Pancreas (tissue), 10 donors: ENCODE data around the gene PPARD. TPM values are rescaled to one million over a fixed set of nuclear protein-coding genes. Genes with fewer than 3 reads are reported as not detected.
A peak's percentile ranks its signal among the peaks of the same experiment; 100 is the strongest.

Experiments
- ATAC-seq, 4 donors: fragments of 200-7000 bp; cut with Tn5 transposase; one replicate each; pipeline versions ENCODE4 v1.8.0 to v1.9.1; 2020; ENCODE audit warnings: mild to moderate bottlenecking in 4 of 4, moderate library complexity in 4 of 4
- DNase-seq, 6 donors: peaks; one replicate each; pipeline ENCODE4 v3.0.0-alpha.2; 2020
- FAIRE-seq: peaks from 2 replicates; lab custom pipeline; 2012; peaks lifted over from hg19 to GRCh38; lab: Jason Lieb, UNC
- H3K27ac ChIP-seq, 4 donors: fragments of 200-600 bp; sonication (generic); 1 replicate in 3 of 4; 2 replicates in 1 of 4; pipeline versions ENCODE4 v1.5.0 to v1.8.0; 2020
- H3K27me3 ChIP-seq, 4 donors: fragments of 200-600 bp; one replicate each; pipeline ENCODE4 v1.8.0; 2021
- H3K36me3 ChIP-seq, 3 donors: fragments of 200-600 bp; sonication (generic) in 1 of 3; one replicate each; pipeline versions ENCODE4 v1.5.0 to v1.8.0; 2020 to 2021
- H3K4me1 ChIP-seq, 3 donors: fragments of 200-600 bp; one replicate each; pipeline ENCODE4 v1.8.0; 2021
- H3K4me3 ChIP-seq, 4 donors: fragments of 200-600 bp; sonication (generic) in 2 of 4; one replicate each; pipeline versions ENCODE4 v1.5.0 to v1.8.0; 2020 to 2021
- H3K9me3 ChIP-seq, 4 donors: fragments of 200-600 bp; one replicate each; pipeline ENCODE4 v1.8.0; 2021
- WGBS, 2 donors: extraction: QIAGEN DNeasy Blood & Tissue Kit; methylation state at CpG; one replicate each; pipeline ENCODE4 v1.1.7; 2013; 5-methylcytosine and 5-hydroxymethylcytosine counted together
- intact Hi-C, 3 donors: fragments of 100-400 bp; cut with DNase I; formaldehyde crosslinking; loops; one replicate each; pipeline versions ENCODE4 v1.11.1 to v1.14.2; 2022
- polyA plus RNA-seq, 2 donors: library from polyadenylated mRNA; stranded (reverse); fragments of 200-250 nt; gene quantifications; one replicate each; pipeline ENCODE4 v1.2.3, GENCODE V29; 2013
- total RNA-seq, 6 donors: library from RNA; stranded (reverse); fragmentation: NEBNext Ultra II Directional in 4 of 6; extraction: Animal tissue kit (Norgen Biotek cat#: 25700) in 4 of 6; gene quantifications; one replicate each; pipeline versions ENCODE4 v1.2.1 to v1.2.4, GENCODE V29; 2021 to 2023
- TF ChIP-seq, protein P1 (sequence below), 4 donors: fragments of 200-600 bp; sonication (generic) in 3 of 4; IDR thresholded peaks; one replicate each; pipeline versions ENCODE4 v1.5.0 to v1.8.0; 2021; ENCODE audit warnings: antibody characterized with exemption in 4 of 4
- donor health status: healthy with polysubstance abuse.
- donor health status: DM: no; HTN: no; CAD: no; lungs with moderate emphysema.
- donor health status: DM: no; HTN: no; CAD: no.
- donor health status: control.
- donor health status: control.
- donor health status: Bipolar disorder and iron deficiency.
- donor health status: DM: yes; HTN: yes; CAD: no.
- donor health status: DM: no; HTN: no; CAD: no.
- donor health status: DM: no; HTN: no; CAD: no.
- donor health status: DM: yes; HTN: yes; CAD: no.

Gene PPARD
- total and polyA plus RNA-seq, 8 donors: 4.4 to 14.1 (median 8.2) TPM

GRCh38 chr6:35356391-35356790, 14.0 kb downstream of the PPARD start:
- no peaks in the 10 kb centered on the region for H3K9me3 ChIP-seq
- no peaks in the 10 kb centered on the region for H3K36me3 ChIP-seq
- FAIRE-seq (no peak), DNase-seq (no peak), ATAC-seq (no peak)
- H3K27me3 ChIP-seq: no peaks in the 10 kb centered on the region
- intact Hi-C loops: no loop called here
- no peak overlapping the region for H3K4me3 ChIP-seq
- H3K4me1 ChIP-seq: peaks cover 0 to 14% (median 9%) of the 10 kb centered on the region in 3 donors
- TF ChIP-seq, protein P1, sequence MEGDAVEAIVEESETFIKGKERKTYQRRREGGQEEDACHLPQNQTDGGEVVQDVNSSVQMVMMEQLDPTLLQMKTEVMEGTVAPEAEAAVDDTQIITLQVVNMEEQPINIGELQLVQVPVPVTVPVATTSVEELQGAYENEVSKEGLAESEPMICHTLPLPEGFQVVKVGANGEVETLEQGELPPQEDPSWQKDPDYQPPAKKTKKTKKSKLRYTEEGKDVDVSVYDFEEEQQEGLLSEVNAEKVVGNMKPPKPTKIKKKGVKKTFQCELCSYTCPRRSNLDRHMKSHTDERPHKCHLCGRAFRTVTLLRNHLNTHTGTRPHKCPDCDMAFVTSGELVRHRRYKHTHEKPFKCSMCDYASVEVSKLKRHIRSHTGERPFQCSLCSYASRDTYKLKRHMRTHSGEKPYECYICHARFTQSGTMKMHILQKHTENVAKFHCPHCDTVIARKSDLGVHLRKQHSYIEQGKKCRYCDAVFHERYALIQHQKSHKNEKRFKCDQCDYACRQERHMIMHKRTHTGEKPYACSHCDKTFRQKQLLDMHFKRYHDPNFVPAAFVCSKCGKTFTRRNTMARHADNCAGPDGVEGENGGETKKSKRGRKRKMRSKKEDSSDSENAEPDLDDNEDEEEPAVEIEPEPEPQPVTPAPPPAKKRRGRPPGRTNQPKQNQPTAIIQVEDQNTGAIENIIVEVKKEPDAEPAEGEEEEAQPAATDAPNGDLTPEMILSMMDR (IDR thresholded peaks at IDR 0.05): no peak
- no peak overlapping the region for H3K27ac ChIP-seq
- WGBS, 2 donors: 97 to 100% methylated on average over 1 of the region's 1 CpG

DNA sequence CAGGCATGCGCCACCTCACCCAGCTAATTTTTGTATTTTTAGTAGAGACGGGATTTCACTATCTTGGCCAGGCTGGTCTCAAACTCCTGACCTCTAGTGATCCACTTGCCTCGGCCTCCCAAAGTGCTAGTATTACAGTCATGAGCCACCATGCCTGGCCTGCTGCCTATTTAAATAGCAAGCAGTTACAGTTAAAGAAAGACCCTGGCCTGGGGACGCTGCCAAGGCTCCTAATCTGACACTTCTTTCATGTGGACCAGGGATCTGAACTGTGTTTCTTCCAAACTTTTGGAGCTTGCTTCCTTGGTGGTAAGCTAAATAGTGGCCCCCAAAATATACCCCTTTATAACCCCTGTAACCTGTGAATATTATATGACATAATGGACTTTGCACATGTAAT, 15.3 kb downstream of the PPARD start:
- FAIRE-seq (no peak), ATAC-seq (no peak), DNase-seq (no peak)
- Histone ChIP-seq H3K4me3 (no peak overlapping the region), H3K9me3 (no peaks in the 10 kb centered on the region), H3K27me3 (no peaks in the 10 kb centered on the region), H3K27ac (no peak overlapping the region), H3K36me3 (no peaks in the 10 kb centered on the region), H3K4me1 (peaks cover 0 to 14% (median 9%) of the 10 kb centered on the region in 3 donors)
- intact Hi-C loops: no loop called here
- TF ChIP-seq, protein P1 (IDR thresholded peaks at IDR 0.05): no peak
- 57 to 58% methylated on average over 4 of the region's 4 CpGs for WGBS, 2 donors

GRCh38 chr6:35358086-35358485, 15.7 kb downstream of the PPARD start:
- Histone ChIP-seq H3K4me3 (no peak overlapping the region), H3K36me3 (no peaks in the 10 kb centered on the region), H3K27ac (no peak overlapping the region), H3K4me1 (peaks cover 0 to 14% (median 9%) of the 10 kb centered on the region in 3 donors), H3K9me3 (no peaks in the 10 kb centered on the region), H3K27me3 (no peaks in the 10 kb centered on the region)
- DNase-seq (no peak), FAIRE-seq (no peak), ATAC-seq (no peak)
- TF ChIP-seq, protein P1 (IDR thresholded peaks at IDR 0.05): no peak
- WGBS, 2 donors: 75 to 80% methylated on average over 3 of the region's 3 CpGs
- intact Hi-C loops: no loop called here

DNA sequence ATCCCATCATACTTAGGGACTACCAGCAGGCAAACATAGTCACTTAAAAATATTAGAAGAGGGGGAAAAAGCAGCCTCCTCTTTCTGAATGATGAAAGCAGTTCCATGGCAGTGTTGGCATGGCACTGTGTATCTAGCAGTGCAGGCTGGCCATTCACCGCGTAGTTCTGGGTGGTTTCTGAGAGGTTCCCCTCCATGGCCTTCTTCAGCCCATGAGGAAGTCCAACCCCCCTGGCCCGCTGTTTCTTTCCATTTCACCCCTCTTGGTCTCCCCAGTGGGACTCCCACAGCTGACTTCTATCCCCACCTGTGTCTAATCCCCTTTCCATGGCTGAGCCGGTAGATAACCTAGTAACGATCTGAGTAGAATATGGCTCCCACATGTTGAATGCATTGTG, 17.0 kb downstream of the PPARD start:
- intact Hi-C loops: no loop called here
- ATAC-seq (no peak), DNase-seq (no peak), FAIRE-seq (no peak)
- no peaks in the 10 kb centered on the region for H3K27me3 ChIP-seq
- 96 to 97% methylated on average over 5 of the region's 5 CpGs for WGBS, 2 donors
- no peaks in the 10 kb centered on the region for H3K36me3 ChIP-seq
- no peak overlapping the region for H3K4me3 ChIP-seq
- no peaks in the 10 kb centered on the region for H3K9me3 ChIP-seq
- peak overlapping the region in 2 of 4 donors; percentile 47 to 54 for H3K27ac ChIP-seq
- H3K4me1 ChIP-seq: peaks cover 0 to 14% (median 9%) of the 10 kb centered on the region in 3 donors
- TF ChIP-seq, protein P1 (IDR thresholded peaks at IDR 0.05): no peak

- FAIRE-seq (no peak), ATAC-seq (peak; percentile 61 to 77 (median 66)), DNase-seq (peak in 4 of 6 donors; percentile 36 to 59 (median 54))
- Histone ChIP-seq H3K4me1 (peaks cover 0 to 14% (median 9%) of the 10 kb centered on the region in 3 donors), H3K4me3 (no peak overlapping the region), H3K27ac (peak overlapping the region in 3 of 4 donors; percentile 8 to 54 (median 52)), H3K36me3 (no peaks in the 10 kb centered on the region), H3K9me3 (no peaks in the 10 kb centered on the region), H3K27me3 (no peaks in the 10 kb centered on the region)
- whole genome bisulfite sequencing, 2 donors: 45 to 51% methylated on average over 2 of the region's 2 CpGs
- TF ChIP-seq, protein P1 (IDR thresholded peaks at IDR 0.05): no peak
- intact Hi-C loops: no loop called here
Measured at GRCh38 chr6:35359744-35360348, 17.5 kb downstream of the PPARD start.
